Hepatocyte (in vitro differentiated cells): ENCODE measurements around the gene SQOR. TPM values are rescaled to one million over a fixed set of nuclear protein-coding genes. Genes with fewer than 3 reads are reported as not detected.

Source experiments
- DNase-seq: peaks from one replicate; pipeline ENCODE4 v3.0.0-alpha.2; 2016; ENCODE audit warnings: low spot score
- H2AFZ ChIP-seq: fragments of 200-600 bp; sonication (generic); 2 replicates; pipeline ENCODE4 v1.6.0; 2016; ENCODE audit warnings: antibody characterized with exemption, mild to moderate bottlenecking
- H3K27ac ChIP-seq: fragments of 200-600 bp; sonication (generic); 2 replicates; pipeline ENCODE4 v1.5.1; 2016; ENCODE audit warnings: mild to moderate bottlenecking
- H3K27me3 ChIP-seq: fragments of 200-600 bp; sonication (generic); 2 replicates; pipeline ENCODE4 v1.6.1; 2016
- H3K36me3 ChIP-seq: fragments of 200-600 bp; sonication (generic); replicated peaks from 2 replicates; pipeline ENCODE4 v1.5.1; 2016; ENCODE audit warnings: low read depth; ENCODE audit not compliant: insufficient read depth
- H3K4me1 ChIP-seq: fragments of 200-600 bp; sonication (generic); 2 replicates; pipeline ENCODE4 v1.5.1; 2016; ENCODE audit warnings: mild to moderate bottlenecking, moderate library complexity; ENCODE audit not compliant: insufficient read depth
- H3K4me2 ChIP-seq: fragments of 200-600 bp; sonication (generic); 2 replicates; pipeline ENCODE4 v1.6.0; 2016
- H3K4me3 ChIP-seq: fragments of 200-600 bp; sonication (generic); 2 replicates; pipeline ENCODE4 v1.5.1; 2016; ENCODE audit warnings: mild to moderate bottlenecking
- H3K79me2 ChIP-seq: fragments of 200-600 bp; sonication (generic); 2 replicates; pipeline ENCODE4 v1.6.0; 2017; ENCODE audit warnings: mild to moderate bottlenecking
- H3K9me2 ChIP-seq: fragments of 200-600 bp; sonication (generic); replicated peaks from 2 replicates; pipeline ENCODE4 v1.6.0; 2017; ENCODE audit warnings: mild to moderate bottlenecking; ENCODE audit not compliant: insufficient read depth
- H3K9me3 ChIP-seq: fragments of 200-600 bp; sonication (generic); 2 replicates; pipeline ENCODE4 v1.5.1; 2016; ENCODE audit warnings: low read depth, mild to moderate bottlenecking
- H4K20me1 ChIP-seq: fragments of 200-600 bp; sonication (generic); 2 replicates; pipeline ENCODE4 v1.6.0; 2016; ENCODE audit warnings: mild to moderate bottlenecking; ENCODE audit not compliant: insufficient read depth, poor library complexity, severe bottlenecking
- EZH2 ChIP-seq: fragments of 200-600 bp; sonication (generic); IDR thresholded peaks from 2 replicates; pipeline ENCODE4 v1.6.1; 2016; ENCODE audit warnings: antibody characterized with exemption, mild to moderate bottlenecking, borderline replicate concordance
- EZH2phosphoT487 ChIP-seq: fragments of 200-600 bp; sonication (generic); IDR thresholded peaks from one replicate; pipeline ENCODE4 v1.6.1; 2018; ENCODE audit warnings: antibody characterized with exemption, mild to moderate bottlenecking, low read depth, moderate library complexity; ENCODE audit not compliant: unreplicated experiment, severe bottlenecking
- WGBS: methylation state at CpG from one replicate; pipeline ENCODE4 v1.1.6; 2016; ENCODE audit warnings: low lambda C conversion rate; ENCODE audit errors: missing lambda C conversion rate; 5-methylcytosine and 5-hydroxymethylcytosine counted together
- polyA plus RNA-seq: library from polyadenylated mRNA; unstranded; fragments of >200 nt; fragmentation: Nextera tagmentation; extraction: Ambion mirVana; gene quantifications from 2 replicates; pipeline ENCODE4 v1.2.1, GENCODE V29; 2016
- total RNA-seq: library from RNA; depleted of rRNA; stranded (reverse); fragments of >200 nt; gene quantifications from 2 replicates; pipeline ENCODE4 v1.2.3, GENCODE V29; 2014
- TF ChIP-seq, protein P1 (sequence below): fragments of 200-600 bp; sonication (generic); IDR thresholded peaks from 2 replicates; pipeline ENCODE4 v1.5.1; 2016; ENCODE audit warnings: antibody characterized with exemption, mild to moderate bottlenecking; ENCODE audit not compliant: poor library complexity

The SQOR gene
- total and polyA plus RNA-seq, 2 experiments from 2014 or later: 30.1 to 37.0 TPM

- no peak overlapping the region for H3K27ac ChIP-seq
Observed at GRCh38 chr15:45603881-45604280, 30.9 kb upstream of the SQOR start.

DNA sequence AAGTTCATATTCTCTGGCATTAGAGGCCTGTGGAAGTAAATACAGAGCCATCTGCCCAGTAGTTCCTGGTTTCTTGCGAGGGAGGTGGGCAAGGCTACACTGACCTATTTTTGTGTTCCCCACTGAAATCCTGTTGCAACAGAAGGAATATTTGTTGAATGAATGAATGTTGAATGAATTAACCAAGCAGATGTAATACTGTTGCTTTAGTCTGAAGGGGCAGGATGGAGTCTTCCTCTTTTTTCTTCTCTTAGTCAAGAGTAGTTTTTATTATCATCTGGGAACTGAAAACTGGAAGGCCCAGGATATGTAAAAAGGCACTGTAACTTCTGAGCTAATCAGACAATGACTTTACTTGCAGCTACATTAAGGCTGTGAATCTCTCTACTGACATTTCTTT, 30.5 kb upstream of the SQOR start:
- Histone ChIP-seq H3K4me3 (no peak overlapping the region), H3K36me3 (no peaks in the 10 kb centered on the region), H2AFZ (no peak overlapping the region), H3K9me3 (no peaks in the 10 kb centered on the region), H3K4me1 (no peaks in the 10 kb centered on the region), H3K79me2 (peaks cover 30% of the 10 kb centered on the region), H3K27me3 (no peaks in the 10 kb centered on the region), H4K20me1 (no peaks in the 10 kb centered on the region), H3K9me2 (no peaks in the 10 kb centered on the region), H3K4me2 (no peak overlapping the region), H3K27ac (no peak overlapping the region)
- TF ChIP-seq, protein P1, sequence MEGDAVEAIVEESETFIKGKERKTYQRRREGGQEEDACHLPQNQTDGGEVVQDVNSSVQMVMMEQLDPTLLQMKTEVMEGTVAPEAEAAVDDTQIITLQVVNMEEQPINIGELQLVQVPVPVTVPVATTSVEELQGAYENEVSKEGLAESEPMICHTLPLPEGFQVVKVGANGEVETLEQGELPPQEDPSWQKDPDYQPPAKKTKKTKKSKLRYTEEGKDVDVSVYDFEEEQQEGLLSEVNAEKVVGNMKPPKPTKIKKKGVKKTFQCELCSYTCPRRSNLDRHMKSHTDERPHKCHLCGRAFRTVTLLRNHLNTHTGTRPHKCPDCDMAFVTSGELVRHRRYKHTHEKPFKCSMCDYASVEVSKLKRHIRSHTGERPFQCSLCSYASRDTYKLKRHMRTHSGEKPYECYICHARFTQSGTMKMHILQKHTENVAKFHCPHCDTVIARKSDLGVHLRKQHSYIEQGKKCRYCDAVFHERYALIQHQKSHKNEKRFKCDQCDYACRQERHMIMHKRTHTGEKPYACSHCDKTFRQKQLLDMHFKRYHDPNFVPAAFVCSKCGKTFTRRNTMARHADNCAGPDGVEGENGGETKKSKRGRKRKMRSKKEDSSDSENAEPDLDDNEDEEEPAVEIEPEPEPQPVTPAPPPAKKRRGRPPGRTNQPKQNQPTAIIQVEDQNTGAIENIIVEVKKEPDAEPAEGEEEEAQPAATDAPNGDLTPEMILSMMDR: no peak
- TF ChIP-seq EZH2 (no peak), EZH2phosphoT487 (no peak)
- DNase-seq: no peak
- 100% methylated on average over 1 of the region's 1 CpG for WGBS

More at GRCh38 chr15:45603881-45604280, 30.9 kb upstream of the SQOR start:
- Histone ChIP-seq H3K36me3 (no peaks in the 10 kb centered on the region), H4K20me1 (no peaks in the 10 kb centered on the region), H2AFZ (no peak overlapping the region), H3K4me3 (no peak overlapping the region), H3K9me3 (no peaks in the 10 kb centered on the region), H3K79me2 (peaks cover 30% of the 10 kb centered on the region), H3K4me1 (no peaks in the 10 kb centered on the region), H3K27me3 (no peaks in the 10 kb centered on the region), H3K9me2 (no peaks in the 10 kb centered on the region), H3K4me2 (no peak overlapping the region)
- TF ChIP-seq EZH2 (no peak), EZH2phosphoT487 (no peak)
- TF ChIP-seq, protein P1: no peak
- DNase-seq: no peak
- 99% methylated on average over 3 of the region's 3 CpGs for WGBS

DNA sequence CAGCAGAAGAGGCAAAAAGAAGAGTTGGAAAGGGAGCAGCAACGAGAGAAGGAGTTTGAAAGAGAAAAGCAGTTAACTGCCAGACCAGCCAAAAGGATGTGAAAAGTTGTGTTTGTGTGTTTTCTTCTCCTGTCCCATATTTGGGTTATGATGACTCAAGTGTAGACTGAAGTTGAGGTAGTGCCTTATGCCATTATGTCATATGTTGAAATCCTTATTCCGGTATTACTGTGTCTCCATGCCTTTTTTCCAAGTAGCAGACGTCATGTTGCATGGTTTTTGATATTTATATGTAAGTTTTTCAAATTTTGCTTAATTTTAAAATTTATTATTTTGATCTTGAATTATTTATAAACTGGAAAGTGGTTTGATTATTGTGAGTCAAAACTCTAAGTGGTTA, 28.4 kb upstream of the SQOR start:
- no peak for TF ChIP-seq EZH2phosphoT487
- TF ChIP-seq, protein P1: no peak
- TF ChIP-seq EZH2: no peak
- no peaks in the 10 kb centered on the region for H3K9me2 ChIP-seq
- H3K27me3 ChIP-seq: no peaks in the 10 kb centered on the region
- no peaks in the 10 kb centered on the region for H3K9me3 ChIP-seq
- H3K27ac ChIP-seq: no peak overlapping the region
- 93% methylated on average over 3 of the region's 3 CpGs for WGBS
- DNase-seq: no peak
- H3K4me2 ChIP-seq: no peak overlapping the region
- H3K79me2 ChIP-seq: peaks cover 18% of the 10 kb centered on the region
- no peaks in the 10 kb centered on the region for H4K20me1 ChIP-seq
- no peak overlapping the region for H2AFZ ChIP-seq
- H3K4me3 ChIP-seq: no peak overlapping the region
- no peaks in the 10 kb centered on the region for H3K4me1 ChIP-seq
- no peaks in the 10 kb centered on the region for H3K36me3 ChIP-seq

DNA sequence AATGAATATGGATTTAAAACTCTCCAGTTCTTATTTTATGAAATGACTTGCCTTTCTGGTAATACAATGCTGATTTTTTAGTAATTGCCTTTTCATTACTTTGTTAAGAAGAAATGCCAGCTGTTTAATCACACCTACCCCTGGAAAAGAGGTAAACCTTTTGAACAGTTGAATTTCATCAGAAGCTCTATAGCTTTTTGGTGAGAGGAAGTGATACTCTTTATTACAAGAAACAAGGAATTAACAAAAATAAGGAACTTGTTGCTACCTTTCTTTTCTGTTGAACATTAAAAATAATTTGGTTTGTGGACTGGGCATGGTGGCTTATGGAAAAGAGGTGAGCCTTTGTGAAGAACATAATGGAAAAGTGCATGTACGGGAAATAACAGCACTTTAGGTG, 28.0 kb upstream of the SQOR start:
- WGBS: 97% methylated on average over 1 of the region's 1 CpG
- Histone ChIP-seq H3K4me1 (no peaks in the 10 kb centered on the region), H3K36me3 (no peaks in the 10 kb centered on the region), H3K4me3 (no peak overlapping the region), H3K9me2 (no peaks in the 10 kb centered on the region), H3K79me2 (peaks cover 13% of the 10 kb centered on the region), H2AFZ (no peak overlapping the region), H3K27ac (no peak overlapping the region), H3K27me3 (no peaks in the 10 kb centered on the region), H4K20me1 (no peaks in the 10 kb centered on the region), H3K9me3 (no peaks in the 10 kb centered on the region), H3K4me2 (no peak overlapping the region)
- DNase-seq: no peak
- TF ChIP-seq EZH2 (no peak), EZH2phosphoT487 (no peak)
- TF ChIP-seq, protein P1: no peak
